Measurements from ENCODE around the gene FHIT. TPM values are rescaled to one million over a fixed set of nuclear protein-coding genes. Genes with fewer than 3 reads are reported as not detected.

FHIT gene
- total RNA-seq, 1 donor from 2014 or later = 5.7 TPM

DNA sequence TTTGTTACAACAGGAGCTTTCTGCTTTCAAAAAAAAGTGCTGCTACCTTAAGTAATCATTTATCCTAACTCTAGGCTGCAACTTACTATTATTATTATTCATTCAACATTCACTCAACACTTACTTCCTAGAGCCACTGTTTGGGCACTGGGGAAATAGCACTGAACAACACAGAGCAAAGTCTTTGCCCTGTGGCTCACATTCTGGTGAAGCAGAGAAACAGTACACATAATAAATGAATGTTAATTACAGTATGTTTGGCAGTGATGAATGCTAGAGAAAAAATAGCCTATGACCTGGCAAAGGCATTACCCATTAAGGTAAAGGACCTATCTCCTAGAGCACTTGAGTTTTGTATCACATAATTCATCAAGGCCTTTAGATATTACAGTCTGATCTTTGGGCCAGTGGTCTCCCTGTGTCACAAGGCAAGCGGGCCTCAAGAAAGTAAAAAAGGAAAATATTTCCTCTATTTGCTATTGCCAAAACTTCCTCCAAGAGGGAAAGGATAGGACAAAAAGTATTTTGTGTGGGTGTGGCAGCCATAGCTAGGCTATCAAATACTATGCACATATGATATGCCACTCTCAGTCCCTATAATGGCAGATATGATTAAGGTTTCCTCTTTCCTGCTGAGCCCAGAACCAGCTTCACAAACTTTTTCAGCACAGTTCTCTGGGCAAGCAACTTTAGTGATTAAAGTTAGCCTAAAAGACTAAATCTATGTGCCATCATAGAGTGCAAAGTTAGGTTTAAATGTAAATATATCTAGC, 142.8 kb downstream of the FHIT start:
- H3K4me3 ChIP-seq = no peak overlapping the region

DNA sequence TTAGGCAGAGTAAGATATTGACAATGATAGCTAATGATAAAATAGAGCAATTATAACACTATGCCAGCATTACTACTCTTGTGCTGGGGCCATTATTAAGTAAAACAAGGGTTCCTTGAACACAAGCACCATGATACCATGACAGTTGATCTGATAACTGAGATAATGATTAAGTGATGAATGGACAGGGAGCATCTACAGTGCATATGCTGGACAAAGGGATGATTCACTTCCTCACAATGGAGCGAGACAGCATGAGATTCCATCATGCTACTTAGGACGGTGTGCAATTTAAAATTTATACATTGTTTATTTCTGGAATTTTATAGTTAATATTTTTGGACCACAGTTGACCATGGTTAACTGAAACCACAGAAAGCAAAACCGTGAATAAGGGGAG, 156.6 kb downstream of the FHIT start:
- H4K20me1 ChIP-seq (ENCODE audit: low read depth) = no peaks in the 10 kb centered on the region
- H2AFZ ChIP-seq (replicated peaks) = no peak overlapping the region
- no peak overlapping the region for H3K27ac Mint-ChIP-seq
- no peak for DNase-seq (ENCODE audit: low spot score)
- H3K9me3 Mint-ChIP-seq = no peaks in the 10 kb centered on the region
- H3K36me3 ChIP-seq = no peaks in the 10 kb centered on the region
- no peak overlapping the region for H3K4me3 ChIP-seq
- no peaks in the 10 kb centered on the region for H3K9me3 ChIP-seq (ENCODE audit: low read depth)
- H3F3A ChIP-seq (ENCODE audit: low read depth) = no peaks in the 10 kb centered on the region
- no peak overlapping the region for H3K9ac ChIP-seq
- H3K4me3 Mint-ChIP-seq = no peak overlapping the region
- no peaks in the 10 kb centered on the region for H3K36me3 Mint-ChIP-seq
- H3K4me1 Mint-ChIP-seq = peaks cover 8% of the 10 kb centered on the region
- H3K4me2 ChIP-seq = no peak overlapping the region
- no peaks in the 10 kb centered on the region for H3K79me2 ChIP-seq (ENCODE audit: low read depth)
- H3K27me3 ChIP-seq = no peaks in the 10 kb centered on the region
- H3K27me3 Mint-ChIP-seq (ENCODE audit: insufficient read depth, low read depth) = no peaks in the 10 kb centered on the region
- peaks cover 11% of the 10 kb centered on the region for H3K4me1 ChIP-seq
- no peak overlapping the region for H3K27ac ChIP-seq
- TF ChIP-seq EZH2phosphoT487 (IDR thresholded peaks at IDR 0.05) (no peak), EZH2 (IDR thresholded peaks at IDR 0.05) (no peak), CTCF (IDR thresholded peaks at IDR 0.05) (no peak)

More for the DNA sequence above, 142.8 kb downstream of the FHIT start:
- no peak overlapping the region for H2AFZ ChIP-seq (replicated peaks)
- peaks cover 10% of the 10 kb centered on the region for H3K4me1 ChIP-seq
- Mint-ChIP-seq H3K36me3 (peaks cover 3% of the 10 kb centered on the region), H3K27me3 (ENCODE audit: insufficient read depth, low read depth) (no peaks in the 10 kb centered on the region), H3K4me1 (peaks cover 5% of the 10 kb centered on the region), H3K27ac (no peak overlapping the region), H3K9me3 (peaks cover 12% of the 10 kb centered on the region), H3K4me3 (no peak overlapping the region)
- H3K4me2 ChIP-seq = no peak overlapping the region
- no peak overlapping the region for H3K27ac ChIP-seq
- no peak overlapping the region for H3K9ac ChIP-seq
- peaks cover 5% of the 10 kb centered on the region for H3F3A ChIP-seq (ENCODE audit: low read depth)
- no peak for TF ChIP-seq CTCF (IDR thresholded peaks at IDR 0.05)
- no peak for TF ChIP-seq EZH2phosphoT487 (IDR thresholded peaks at IDR 0.05)
- TF ChIP-seq EZH2 (IDR thresholded peaks at IDR 0.05) = no peak
- no peaks in the 10 kb centered on the region for H3K79me2 ChIP-seq (ENCODE audit: low read depth)
- H3K27me3 ChIP-seq = no peaks in the 10 kb centered on the region
- no peaks in the 10 kb centered on the region for H3K36me3 ChIP-seq
- H3K9me3 ChIP-seq (ENCODE audit: low read depth) = no peaks in the 10 kb centered on the region
- DNase-seq (ENCODE audit: low spot score) = no peak
- no peaks in the 10 kb centered on the region for H4K20me1 ChIP-seq (ENCODE audit: low read depth)

GRCh38 chr3:61093364-61093763, 157.9 kb downstream of the FHIT start:
- Histone ChIP-seq H2AFZ (replicated peaks) (no peak overlapping the region), H3K4me1 (peaks cover 11% of the 10 kb centered on the region), H3K79me2 (ENCODE audit: low read depth) (no peaks in the 10 kb centered on the region), H3K9me3 (ENCODE audit: low read depth) (no peaks in the 10 kb centered on the region), H3K4me2 (no peak overlapping the region), H4K20me1 (ENCODE audit: low read depth) (no peaks in the 10 kb centered on the region), H3K27me3 (no peaks in the 10 kb centered on the region), H3K36me3 (no peaks in the 10 kb centered on the region), H3F3A (ENCODE audit: low read depth) (no peaks in the 10 kb centered on the region), H3K27ac (no peak overlapping the region), H3K9ac (no peak overlapping the region), H3K4me3 (no peak overlapping the region)
- Mint-ChIP-seq H3K27me3 (ENCODE audit: insufficient read depth, low read depth) (no peaks in the 10 kb centered on the region), H3K4me1 (peaks cover 8% of the 10 kb centered on the region), H3K9me3 (no peaks in the 10 kb centered on the region), H3K36me3 (no peaks in the 10 kb centered on the region), H3K4me3 (no peak overlapping the region), H3K27ac (no peak overlapping the region)
- no peak for DNase-seq (ENCODE audit: low spot score)
- TF ChIP-seq CTCF (IDR thresholded peaks at IDR 0.05) (no peak), EZH2phosphoT487 (IDR thresholded peaks at IDR 0.05) (no peak), EZH2 (IDR thresholded peaks at IDR 0.05) (no peak)

Measured in neural progenitor cell (in vitro differentiated cells).